ENCODE data around the gene PTPRN2.

PTPRN2 gene

GRCh38 chr7:157772486-157773130, 815.0 kb downstream of the PTPRN2 start:
- H3K4me1 ChIP-seq (ENCODE audit: control insufficient read depth in 2 of 2, insufficient read depth in 1 of 2, low read depth in 1 of 2, low read length in 2 of 2) = peaks cover 10 to 20% of the 10 kb centered on the region in 2 donors
- H3K9me3 ChIP-seq (replicated peaks in 1 of 2; ENCODE audit: control insufficient read depth in 2 of 2, insufficient read depth in 1 of 2, low read depth in 1 of 2, low read length in 2 of 2) = peaks cover 9 to 15% of the 10 kb centered on the region in 2 donors
- H3K4me2 ChIP-seq (ENCODE audit: insufficient read depth, low read length, poor library complexity, severe bottlenecking) = no peak overlapping the region

GRCh38 chr7:157771689-157772088, 815.9 kb downstream of the PTPRN2 start:
- H3K4me2 ChIP-seq (ENCODE audit: insufficient read depth, low read length, poor library complexity, severe bottlenecking) = no peak overlapping the region
- no peak overlapping the region for H2AFZ ChIP-seq (ENCODE audit: low read length)
- H3K4me3 ChIP-seq (ENCODE audit: low read length in 2 of 2) = peak overlapping the region in 1 of 2 donors; percentile 2
- H2BK15ac ChIP-seq (ENCODE audit: low read length) = no peak overlapping the region
- no peak for DNase-seq (ENCODE audit: low spot score)
- no peak overlapping the region for H2BK12ac ChIP-seq (ENCODE audit: low read length)
- H3K14ac ChIP-seq (ENCODE audit: low read length) = peak overlapping the region; percentile 1
- H2BK120ac ChIP-seq (ENCODE audit: low read depth, low read length) = no peak overlapping the region
- peaks cover 10 to 17% of the 10 kb centered on the region in 2 donors for H3K4me1 ChIP-seq (ENCODE audit: control insufficient read depth in 2 of 2, insufficient read depth in 1 of 2, low read depth in 1 of 2, low read length in 2 of 2)
- WGBS, 2 donors (ENCODE audit: extremely low coverage in 2 of 2, insufficient read length in 2 of 2, insufficient replicate concordance in 1 of 2) = no CpG with 5 or more reads among the region's 6 CpGs
- no peak overlapping the region for H2AK5ac ChIP-seq (ENCODE audit: low read depth, low read length)
- peaks cover 0 to 5% (median 0%) of the 10 kb centered on the region in 3 experiments for H3K27me3 ChIP-seq (ENCODE audit: control insufficient read depth in 3 of 3, insufficient read depth in 3 of 3, low read depth in 1 of 3, low read length in 3 of 3)
- no peak overlapping the region for H3K4ac ChIP-seq (ENCODE audit: low read length)
- H3K9me3 ChIP-seq (replicated peaks in 1 of 2; ENCODE audit: control insufficient read depth in 2 of 2, insufficient read depth in 1 of 2, low read depth in 1 of 2, low read length in 2 of 2) = peaks cover 10 to 15% of the 10 kb centered on the region in 2 donors
- no peak overlapping the region for H3K27ac ChIP-seq (replicated peaks; ENCODE audit: low read length)
- no peaks in the 10 kb centered on the region for H3K36me3 ChIP-seq (replicated peaks in 1 of 2; ENCODE audit: control insufficient read depth in 2 of 2, insufficient read depth in 2 of 2, low read length in 2 of 2)
- H3K23ac ChIP-seq (ENCODE audit: low read depth, low read length, poor library complexity) = no peak overlapping the region
- no peak overlapping the region for H2BK5ac ChIP-seq (ENCODE audit: low read length)
- H3K9ac ChIP-seq (ENCODE audit: low read depth, low read length, poor library complexity) = no peak overlapping the region
- peak overlapping the region; percentile 45 for H4K8ac ChIP-seq (ENCODE audit: low read depth, low read length)
- H4K91ac ChIP-seq (ENCODE audit: low read depth, low read length, poor library complexity) = no peak overlapping the region
- no peak overlapping the region for H3K18ac ChIP-seq (ENCODE audit: low read length)
- H3K79me1 ChIP-seq (ENCODE audit: low read depth, low read length) = no peaks in the 10 kb centered on the region

More at GRCh38 chr7:157772486-157773130, 815.0 kb downstream of the PTPRN2 start:
- H2AFZ ChIP-seq (ENCODE audit: low read length) = no peak overlapping the region
- H2BK5ac ChIP-seq (ENCODE audit: low read length) = no peak overlapping the region
- H2AK5ac ChIP-seq (ENCODE audit: low read depth, low read length) = no peak overlapping the region
- H2BK12ac ChIP-seq (ENCODE audit: low read length) = no peak overlapping the region
- WGBS, 2 donors (ENCODE audit: extremely low coverage in 2 of 2, insufficient read length in 2 of 2, insufficient replicate concordance in 1 of 2) = no CpG with 5 or more reads among the region's 21 CpGs
- no peak overlapping the region for H3K14ac ChIP-seq (ENCODE audit: low read length)
- H3K18ac ChIP-seq (ENCODE audit: low read length) = peak overlapping the region; percentile 56
- no peak overlapping the region for H3K4me3 ChIP-seq (ENCODE audit: low read length in 2 of 2)
- no peak overlapping the region for H2BK15ac ChIP-seq (ENCODE audit: low read length)
- H3K36me3 ChIP-seq (replicated peaks in 1 of 2; ENCODE audit: control insufficient read depth in 2 of 2, insufficient read depth in 2 of 2, low read length in 2 of 2) = no peaks in the 10 kb centered on the region
- no peak overlapping the region for H4K8ac ChIP-seq (ENCODE audit: low read depth, low read length)
- no peaks in the 10 kb centered on the region for H3K79me1 ChIP-seq (ENCODE audit: low read depth, low read length)
- H2BK120ac ChIP-seq (ENCODE audit: low read depth, low read length) = no peak overlapping the region
- DNase-seq (ENCODE audit: low spot score) = no peak
- H4K91ac ChIP-seq (ENCODE audit: low read depth, low read length, poor library complexity) = no peak overlapping the region
- H3K27me3 ChIP-seq (ENCODE audit: control insufficient read depth in 3 of 3, insufficient read depth in 3 of 3, low read depth in 1 of 3, low read length in 3 of 3) = peaks cover 0 to 5% (median 3%) of the 10 kb centered on the region in 3 experiments
- no peak overlapping the region for H3K9ac ChIP-seq (ENCODE audit: low read depth, low read length, poor library complexity)
- H3K27ac ChIP-seq (replicated peaks; ENCODE audit: low read length) = no peak overlapping the region
- H3K23ac ChIP-seq (ENCODE audit: low read depth, low read length, poor library complexity) = no peak overlapping the region
- H3K4ac ChIP-seq (ENCODE audit: low read length) = no peak overlapping the region

- Histone ChIP-seq H2BK5ac (ENCODE audit: low read length) (no peak overlapping the region), H2BK12ac (ENCODE audit: low read length) (no peak overlapping the region), H4K8ac (ENCODE audit: low read depth, low read length) (no peak overlapping the region), H3K79me1 (ENCODE audit: low read depth, low read length) (no peaks in the 10 kb centered on the region), H3K27ac (replicated peaks; ENCODE audit: low read length) (no peak overlapping the region), H3K9ac (ENCODE audit: low read depth, low read length, poor library complexity) (no peak overlapping the region), H3K9me3 (replicated peaks in 1 of 2; ENCODE audit: control insufficient read depth in 2 of 2, insufficient read depth in 1 of 2, low read depth in 1 of 2, low read length in 2 of 2) (peaks cover 11 to 15% of the 10 kb centered on the region in 2 donors), H3K4me2 (ENCODE audit: insufficient read depth, low read length, poor library complexity, severe bottlenecking) (no peak overlapping the region), H2BK120ac (ENCODE audit: low read depth, low read length) (peak overlapping the region; percentile 33), H3K36me3 (replicated peaks in 1 of 2; ENCODE audit: control insufficient read depth in 2 of 2, insufficient read depth in 2 of 2, low read length in 2 of 2) (no peaks in the 10 kb centered on the region), H3K4me3 (ENCODE audit: low read length in 2 of 2) (no peak overlapping the region), H3K4me1 (ENCODE audit: control insufficient read depth in 2 of 2, insufficient read depth in 1 of 2, low read depth in 1 of 2, low read length in 2 of 2) (peaks cover 10 to 17% of the 10 kb centered on the region in 2 donors), H3K18ac (ENCODE audit: low read length) (peak overlapping the region; percentile 85), H2AFZ (ENCODE audit: low read length) (no peak overlapping the region), H2AK5ac (ENCODE audit: low read depth, low read length) (peak overlapping the region; percentile 66), H4K91ac (ENCODE audit: low read depth, low read length, poor library complexity) (peak overlapping the region; percentile 27), H3K14ac (ENCODE audit: low read length) (no peak overlapping the region), H3K4ac (ENCODE audit: low read length) (no peak overlapping the region), H3K27me3 (ENCODE audit: control insufficient read depth in 3 of 3, insufficient read depth in 3 of 3, low read depth in 1 of 3, low read length in 3 of 3) (no peaks in the 10 kb centered on the region), H2BK15ac (ENCODE audit: low read length) (peak overlapping the region; percentile 90), H3K23ac (ENCODE audit: low read depth, low read length, poor library complexity) (no peak overlapping the region)
- WGBS, 2 donors (ENCODE audit: extremely low coverage in 2 of 2, insufficient read length in 2 of 2, insufficient replicate concordance in 1 of 2) = no CpG with 5 or more reads among the region's 13 CpGs
- DNase-seq (ENCODE audit: low spot score) = no peak
These were observed 816.8 kb downstream of the PTPRN2 start for GRCh38 chr7:157770716-157771320.

GRCh38 chr7:157769526-157770215, 818.0 kb downstream of the PTPRN2 start:
- Histone ChIP-seq H3K9ac (ENCODE audit: low read depth, low read length, poor library complexity) (no peak overlapping the region), H3K14ac (ENCODE audit: low read length) (no peak overlapping the region), H2BK15ac (ENCODE audit: low read length) (peak overlapping the region; percentile 56), H2BK120ac (ENCODE audit: low read depth, low read length) (peak overlapping the region; percentile 37), H2BK5ac (ENCODE audit: low read length) (no peak overlapping the region), H3K18ac (ENCODE audit: low read length) (peak overlapping the region; percentile 74), H3K4me1 (ENCODE audit: control insufficient read depth in 2 of 2, insufficient read depth in 1 of 2, low read depth in 1 of 2, low read length in 2 of 2) (peaks cover 10 to 17% of the 10 kb centered on the region in 2 donors), H3K36me3 (replicated peaks in 1 of 2; ENCODE audit: control insufficient read depth in 2 of 2, insufficient read depth in 2 of 2, low read length in 2 of 2) (no peaks in the 10 kb centered on the region), H3K4me3 (ENCODE audit: low read length in 2 of 2) (no peak overlapping the region), H4K91ac (ENCODE audit: low read depth, low read length, poor library complexity) (no peak overlapping the region), H2AK5ac (ENCODE audit: low read depth, low read length) (peak overlapping the region; percentile 39), H2AFZ (ENCODE audit: low read length) (no peak overlapping the region), H3K4me2 (ENCODE audit: insufficient read depth, low read length, poor library complexity, severe bottlenecking) (no peak overlapping the region), H3K27me3 (ENCODE audit: control insufficient read depth in 3 of 3, insufficient read depth in 3 of 3, low read depth in 1 of 3, low read length in 3 of 3) (no peaks in the 10 kb centered on the region), H3K27ac (replicated peaks; ENCODE audit: low read length) (no peak overlapping the region), H2BK12ac (ENCODE audit: low read length) (no peak overlapping the region), H3K4ac (ENCODE audit: low read length) (no peak overlapping the region), H3K79me1 (ENCODE audit: low read depth, low read length) (no peaks in the 10 kb centered on the region), H3K23ac (ENCODE audit: low read depth, low read length, poor library complexity) (peak overlapping the region; percentile 14), H3K9me3 (replicated peaks in 1 of 2; ENCODE audit: control insufficient read depth in 2 of 2, insufficient read depth in 1 of 2, low read depth in 1 of 2, low read length in 2 of 2) (peaks cover 15 to 16% of the 10 kb centered on the region in 2 donors), H4K8ac (ENCODE audit: low read depth, low read length) (no peak overlapping the region)
- no CpG with 5 or more reads among the region's 19 CpGs for WGBS, 2 donors (ENCODE audit: extremely low coverage in 2 of 2, insufficient read length in 2 of 2, insufficient replicate concordance in 1 of 2)
- no peak for DNase-seq (ENCODE audit: low spot score)
